ENCODE data around the gene IRS2. TPM values are rescaled to one million over a fixed set of nuclear protein-coding genes. Genes with fewer than 3 reads are reported as not detected.

Gene IRS2
- total and polyA plus RNA-seq, 2 experiments from 2014 or later = 3.6 to 14.5 TPM

- H3K79me2 ChIP-seq (replicated peaks; ENCODE audit: insufficient read depth) = no peaks in the 10 kb centered on the region
- peaks cover 5% of the 10 kb centered on the region; the same call in 2 of the 3 replicates for H3K9me3 Mint-ChIP-seq
- H4K20me1 ChIP-seq (replicated peaks; ENCODE audit: insufficient read depth) = no peaks in the 10 kb centered on the region
- no peak for DNase-seq (ENCODE audit: low spot score)
- H3K9me2 ChIP-seq (ENCODE audit: insufficient read depth) = no peaks in the 10 kb centered on the region
- H3K27me3 ChIP-seq (ENCODE audit: insufficient read depth) = no peaks in the 10 kb centered on the region
- peaks cover 11% of the 10 kb centered on the region for H3K4me1 ChIP-seq (ENCODE audit: insufficient read depth)
- H3F3A ChIP-seq (replicated peaks; ENCODE audit: low read depth) = no peaks in the 10 kb centered on the region
- H2AFZ ChIP-seq = 0 out of 2 replicates have a peak overlapping the region, but pooled peaks have one; percentile 23
- peaks cover 11% of the 10 kb centered on the region for H3K27me3 Mint-ChIP-seq (ENCODE audit: insufficient read depth, low read depth, poor library complexity)
- no peak overlapping the region for H3K4me2 ChIP-seq
- H3K27ac ChIP-seq (ENCODE audit: low read depth) = no peak overlapping the region
- H3K4me3 Mint-ChIP-seq = no peak overlapping the region
- TF ChIP-seq CTCF (conservative IDR thresholded peaks at IDR 0.05; ENCODE audit: low read depth in 2 of 2) = no peak
- no peak for TF ChIP-seq CREB1 (CRISPR knock-in tag; IDR thresholded peaks at IDR 0.05; ENCODE audit: low read depth)
- TF ChIP-seq REST (IDR thresholded peaks at IDR 0.05; ENCODE audit: unreplicated experiment) = no peak
- TF ChIP-seq ZNF331 (CRISPR knock-in tag; IDR thresholded peaks at IDR 0.05; ENCODE audit: low read depth) = no peak
- TF ChIP-seq POLR2AphosphoS5 (IDR thresholded peaks at IDR 0.05; ENCODE audit: low read depth) = no peak
- TF ChIP-seq STAT1 (IDR thresholded peaks at IDR 0.05; ENCODE audit: unreplicated experiment) = no peak
- H3K36me3 Mint-ChIP-seq (ENCODE audit: low read depth) = no peaks in the 10 kb centered on the region; the same call in 2 of the 3 replicates
- H3K27ac Mint-ChIP-seq = no peak overlapping the region
- peaks cover 24% of the 10 kb centered on the region for H3K4me1 Mint-ChIP-seq
- H3K4me3 ChIP-seq = no peak overlapping the region
- no peaks in the 10 kb centered on the region for H3K36me3 ChIP-seq (ENCODE audit: insufficient read depth)
- ATAC-seq = no peak
These were observed 58.3 kb downstream of the IRS2 start for GRCh38 chr13:109728061-109728460.

- ATAC-seq = no peak
- H3K4me3 Mint-ChIP-seq = no peak overlapping the region
- no peaks in the 10 kb centered on the region; the same call in 2 of the 3 replicates for H3K36me3 Mint-ChIP-seq (ENCODE audit: low read depth)
- no peak for TF ChIP-seq NANOG (IDR thresholded peaks at IDR 0.05; ENCODE audit: borderline replicate concordance)
- no peak for TF ChIP-seq STAT1 (IDR thresholded peaks at IDR 0.05; ENCODE audit: unreplicated experiment)
- TF ChIP-seq EZH2phosphoT487 (IDR thresholded peaks at IDR 0.05; ENCODE audit: unreplicated experiment) = no peak
- TF ChIP-seq POLR2AphosphoS5 (IDR thresholded peaks at IDR 0.05; ENCODE audit: low read depth) = no peak
- no peak for TF ChIP-seq CTCF (conservative IDR thresholded peaks at IDR 0.05; ENCODE audit: low read depth in 2 of 2)
These were observed 59.1 kb downstream of the IRS2 start for GRCh38 chr13:109727251-109727650.

More at GRCh38 chr13:109727251-109727650, 59.1 kb downstream of the IRS2 start:
- no peak overlapping the region for H3K27ac Mint-ChIP-seq
- peaks cover 5% of the 10 kb centered on the region; the same call in 2 of the 3 replicates for H3K9me3 Mint-ChIP-seq
- peaks cover 11% of the 10 kb centered on the region for H3K27me3 Mint-ChIP-seq (ENCODE audit: insufficient read depth, low read depth, poor library complexity)
- H3K4me1 Mint-ChIP-seq = peaks cover 26% of the 10 kb centered on the region
- Histone ChIP-seq H3F3A (replicated peaks; ENCODE audit: low read depth) (no peaks in the 10 kb centered on the region), H3K79me2 (replicated peaks; ENCODE audit: insufficient read depth) (no peaks in the 10 kb centered on the region), H4K20me1 (replicated peaks; ENCODE audit: insufficient read depth) (no peaks in the 10 kb centered on the region), H3K4me2 (no peak overlapping the region), H3K27me3 (ENCODE audit: insufficient read depth) (no peaks in the 10 kb centered on the region), H3K4me3 (no peak overlapping the region), H3K9me2 (ENCODE audit: insufficient read depth) (no peaks in the 10 kb centered on the region), H3K4me1 (ENCODE audit: insufficient read depth) (peaks cover 11% of the 10 kb centered on the region), H2AFZ (no peak overlapping the region), H3K36me3 (ENCODE audit: insufficient read depth) (no peaks in the 10 kb centered on the region), H3K27ac (ENCODE audit: low read depth) (no peak overlapping the region)
- DNase-seq (ENCODE audit: low spot score) = no peak

Data from GM23338 (cell line).